NCI-H2081 treated with DMSO at 0.1 percent for 48 hours (cell line): ENCODE data around the gene JPH2.
"Not testable (repeated sequence)": the region's sequence is repeated elsewhere in the genome, so short reads cannot be mapped to it uniquely, and the experiment has no call there.

ENCODE experiments used
- DNase-seq: peaks from one replicate; lab custom pipeline; 2025; lab: John Stamatoyannopoulos, UW

Gene JPH2

DNA sequence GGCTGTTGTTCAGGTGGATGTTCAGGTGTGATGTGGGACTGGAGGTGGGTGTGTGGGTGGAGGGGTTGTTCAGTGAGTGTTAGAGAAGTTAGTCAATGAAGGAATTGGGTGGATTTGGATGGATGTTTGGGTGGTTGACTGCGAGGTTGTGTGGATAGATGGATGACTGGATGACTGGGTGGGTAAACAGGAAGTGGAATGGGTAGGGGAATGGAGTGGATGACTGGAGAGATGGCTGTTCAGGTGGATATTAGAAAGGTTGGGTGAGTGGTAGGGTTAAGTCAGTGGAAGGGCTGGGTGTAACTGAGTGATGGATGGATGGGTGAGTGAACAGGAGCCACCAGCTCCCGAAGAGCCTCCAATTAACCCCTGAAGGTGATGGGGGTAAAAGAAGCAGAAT lies 27.9 kb downstream of the JPH2 start:
- no peak for DNase-seq

DNA sequence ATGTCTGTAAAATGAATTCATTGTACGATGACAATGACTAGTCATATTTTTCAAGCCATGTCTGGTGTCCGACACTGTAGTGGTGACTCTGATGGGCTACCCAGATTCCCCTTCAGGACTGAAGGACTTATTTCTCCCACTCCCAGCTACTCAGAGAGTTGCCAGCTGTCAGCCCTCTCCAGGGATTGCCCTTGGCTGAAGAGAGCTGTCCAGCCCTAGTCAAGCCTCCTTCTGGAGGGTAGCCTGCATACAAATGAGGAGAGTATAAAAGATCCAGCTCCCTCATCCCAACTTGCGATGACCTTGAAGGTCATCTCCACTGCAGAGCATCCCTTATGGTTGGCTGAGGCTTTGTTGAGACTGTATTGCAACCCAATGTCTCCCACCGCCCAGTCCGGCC lies 29.9 kb downstream of the JPH2 start:
- DNase-seq = no peak

DNA sequence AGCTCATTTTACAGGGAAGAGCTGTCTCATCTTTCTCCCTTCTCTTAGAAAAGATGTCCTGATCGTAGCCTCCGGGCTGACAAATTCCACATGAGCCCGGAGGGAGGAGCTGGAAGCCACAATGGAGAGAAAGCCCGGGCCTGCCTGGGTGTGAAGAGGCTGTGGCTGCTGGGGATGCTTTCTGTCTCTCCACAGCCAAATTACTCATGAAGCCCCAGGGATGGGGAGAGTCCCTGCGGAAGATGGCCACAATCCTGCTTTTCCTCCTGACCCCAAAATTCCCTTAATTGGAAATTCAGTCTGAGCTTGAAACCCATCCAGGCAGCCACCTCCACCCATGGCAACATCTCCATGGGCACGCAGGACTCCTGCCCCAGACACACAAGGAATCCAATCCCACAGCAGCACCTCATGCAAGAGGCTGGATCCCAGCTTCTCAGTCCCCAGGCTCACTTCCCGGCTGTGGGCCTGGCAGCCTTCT lies 32.4 kb downstream of the JPH2 start:
- DNase-seq = no peak

DNA sequence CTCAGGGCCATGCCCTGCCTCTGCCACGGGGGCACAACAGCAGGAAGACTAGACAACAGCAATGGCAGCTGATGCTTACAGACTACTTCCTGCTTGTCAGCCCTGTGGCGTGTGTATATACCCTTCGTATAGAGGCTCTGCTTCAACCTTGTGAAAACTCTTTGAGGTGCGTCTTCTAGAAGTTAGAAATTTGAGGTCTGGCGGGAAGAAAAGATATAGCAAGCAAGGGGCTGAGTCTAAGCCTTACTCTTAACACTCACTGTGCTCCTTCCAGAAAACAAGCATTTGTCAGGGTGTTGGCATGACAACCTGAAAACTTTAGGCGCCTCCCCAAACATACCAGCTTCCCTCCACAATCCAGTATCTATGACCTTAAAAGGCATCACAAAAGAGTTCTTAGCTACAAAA lies 33.3 kb downstream of the JPH2 start:
- no peak for DNase-seq

DNA sequence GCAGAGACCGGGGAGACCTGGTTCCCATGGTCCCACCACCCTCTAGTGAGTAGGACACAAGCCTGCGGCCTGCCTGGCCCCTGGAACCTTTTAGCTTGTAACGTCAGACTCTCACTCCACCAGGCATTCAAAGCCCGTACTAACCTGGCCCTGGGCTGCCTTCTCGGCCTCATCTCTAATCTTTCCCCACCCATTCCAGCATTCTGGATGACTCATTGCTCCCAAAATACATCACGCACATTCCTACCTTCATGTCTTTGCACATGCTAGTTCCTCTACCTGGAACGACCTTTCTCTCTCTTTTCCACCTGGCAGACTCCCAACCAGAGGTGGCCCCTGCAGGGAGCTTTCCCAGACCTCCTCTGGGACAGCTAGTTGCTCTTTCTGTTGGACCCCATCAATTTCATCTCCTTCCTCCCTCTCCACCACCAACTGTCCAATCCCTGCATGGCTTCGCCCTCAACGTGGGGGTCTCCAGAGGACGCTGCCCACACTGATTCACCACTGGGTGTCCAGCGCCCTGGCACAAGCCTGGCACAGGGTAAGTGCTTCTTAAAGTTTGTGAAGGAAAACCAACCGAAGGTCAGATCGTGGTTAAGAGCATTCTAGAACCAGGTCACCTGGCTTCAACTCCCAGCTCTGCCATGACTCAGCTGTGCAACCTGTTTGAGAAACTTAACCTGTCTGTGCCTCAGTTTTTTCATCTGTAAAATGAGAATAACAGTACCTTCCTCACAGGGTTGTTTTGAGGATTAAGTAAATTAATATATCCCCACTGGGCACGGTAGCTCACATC lies 35.2 kb downstream of the JPH2 start:
- no peak for DNase-seq

DNA sequence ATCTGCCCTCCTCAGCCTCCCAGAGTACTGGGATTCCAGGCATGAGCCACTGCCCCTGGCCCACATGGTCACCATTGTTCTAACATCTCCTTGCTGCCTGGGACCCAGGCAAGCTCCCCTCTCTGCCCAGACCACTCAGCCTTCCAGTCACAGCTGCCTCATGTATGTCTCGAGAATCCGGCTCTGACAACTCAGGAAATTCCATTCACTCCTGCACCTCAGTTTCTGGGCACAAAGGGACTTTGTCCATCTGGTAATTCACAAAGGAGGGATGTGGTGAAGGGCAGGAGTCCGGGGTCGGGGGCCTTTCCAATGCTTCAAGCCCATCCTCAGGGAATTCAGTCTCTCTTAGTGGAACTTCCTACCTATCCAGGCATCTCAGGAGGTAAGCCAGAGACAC lies 40.7 kb downstream of the JPH2 start:
- DNase-seq = no peak

DNA sequence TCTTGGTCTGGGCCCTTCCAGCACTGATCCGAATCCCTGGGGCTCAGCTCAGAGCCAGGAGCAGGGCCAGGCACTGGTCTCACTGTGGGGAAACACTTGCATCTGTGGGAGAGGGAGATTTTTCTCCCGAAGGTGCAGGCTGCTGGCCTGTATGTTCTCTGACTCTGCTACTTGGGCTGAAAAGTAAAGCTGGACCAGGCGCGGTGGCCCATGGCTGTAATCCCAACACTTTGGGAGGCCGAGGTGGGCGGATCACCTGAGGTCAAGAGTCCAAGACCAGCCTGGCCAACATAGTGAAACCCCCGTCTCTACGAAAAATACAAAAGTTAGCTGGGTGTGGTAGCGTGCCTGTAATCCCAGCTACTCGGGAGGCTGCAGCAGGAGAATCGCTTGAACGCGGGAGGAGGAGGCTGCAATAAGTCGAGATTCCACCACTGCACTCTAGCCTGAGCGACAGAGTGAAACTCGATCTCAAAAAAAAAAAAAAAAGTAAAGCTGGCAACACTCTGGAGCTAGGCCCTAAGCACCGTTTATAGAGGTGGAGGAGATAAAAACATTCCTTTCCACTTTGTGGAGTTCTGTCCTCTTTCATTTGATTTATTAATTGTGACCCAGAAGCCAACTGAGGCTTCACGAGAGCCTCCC lies 41.7 kb downstream of the JPH2 start:
- no peak for DNase-seq

DNA sequence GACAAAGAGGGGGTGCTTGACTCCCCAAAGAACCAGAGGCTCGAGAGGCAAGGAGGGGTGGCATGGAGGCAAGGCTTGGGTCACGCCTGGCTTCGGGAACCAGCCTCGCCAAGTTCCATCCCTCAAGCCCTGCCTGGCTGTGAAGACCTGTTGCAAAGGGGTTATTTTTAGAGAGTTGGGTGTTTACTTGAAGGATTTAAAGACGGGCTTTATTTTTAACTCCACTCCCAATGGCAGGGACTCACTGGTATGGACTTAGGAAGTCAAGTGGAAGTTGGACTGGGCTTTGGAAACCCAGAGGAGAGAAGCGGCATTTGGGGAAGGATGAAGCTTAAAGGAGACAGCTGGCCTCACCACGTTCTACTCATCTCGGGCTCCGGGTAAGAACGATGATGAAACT lies 43.1 kb downstream of the JPH2 start:
- DNase-seq = no peak

DNA sequence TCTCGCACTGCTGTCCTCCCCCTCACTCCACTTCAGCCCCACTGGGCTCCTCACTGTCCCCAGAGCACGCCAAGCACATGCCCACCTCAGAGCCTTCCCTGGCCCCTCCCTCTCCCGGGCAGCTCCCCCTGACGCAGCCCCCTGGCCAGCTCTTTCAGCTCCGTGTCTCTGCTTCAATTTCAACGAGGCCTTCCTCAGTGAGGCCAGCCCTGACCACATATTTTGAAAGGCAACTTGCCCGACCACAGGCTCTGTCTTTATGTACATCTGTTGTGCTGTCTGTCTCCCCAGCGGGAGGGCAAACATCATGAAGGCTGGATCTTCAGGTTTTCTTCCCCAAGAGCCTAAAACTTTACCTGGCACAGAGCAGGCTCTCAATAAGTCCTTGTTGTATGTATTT lies 44.6 kb downstream of the JPH2 start:
- DNase-seq = no peak

DNA sequence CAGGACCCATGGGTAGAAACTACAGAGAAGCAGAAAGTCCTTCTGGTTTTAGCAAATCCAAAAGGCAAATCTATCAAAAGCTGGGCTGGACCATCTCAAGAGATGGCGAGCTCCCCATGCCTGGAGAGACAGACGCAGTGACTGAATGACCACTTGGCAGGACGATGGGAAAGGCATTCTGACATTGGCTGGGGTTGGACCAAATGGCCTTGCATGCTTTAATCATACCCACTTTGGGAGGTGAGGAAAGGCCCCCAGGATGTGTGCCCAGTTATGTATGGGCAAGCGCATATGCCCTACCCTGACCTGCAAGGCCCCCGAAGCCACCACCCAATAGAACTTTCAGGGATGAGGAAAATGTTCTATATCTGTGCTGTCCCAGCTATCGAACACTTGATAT lies 45.1 kb downstream of the JPH2 start:
- no peak for DNase-seq

DNA sequence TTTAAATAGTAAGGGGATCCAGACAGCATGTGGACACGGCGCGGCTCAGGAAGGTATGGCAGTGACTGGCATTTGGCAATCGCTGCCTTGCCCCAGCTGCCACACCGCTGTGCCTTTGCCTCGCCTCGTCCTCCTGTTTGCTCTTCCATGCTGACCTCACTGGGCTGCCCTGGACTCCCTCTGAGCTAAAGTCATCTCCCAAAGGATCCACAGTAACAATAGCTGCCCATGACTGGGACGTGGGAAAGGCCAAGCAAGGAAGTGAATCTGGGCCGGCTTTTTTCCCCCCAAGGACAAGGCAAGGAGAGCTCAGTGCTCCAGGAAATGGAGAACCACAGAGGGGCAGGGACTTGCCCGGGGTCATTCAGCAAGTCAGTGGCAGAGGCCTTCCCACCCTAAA lies 48.1 kb downstream of the JPH2 start:
- DNase-seq = no peak

DNA sequence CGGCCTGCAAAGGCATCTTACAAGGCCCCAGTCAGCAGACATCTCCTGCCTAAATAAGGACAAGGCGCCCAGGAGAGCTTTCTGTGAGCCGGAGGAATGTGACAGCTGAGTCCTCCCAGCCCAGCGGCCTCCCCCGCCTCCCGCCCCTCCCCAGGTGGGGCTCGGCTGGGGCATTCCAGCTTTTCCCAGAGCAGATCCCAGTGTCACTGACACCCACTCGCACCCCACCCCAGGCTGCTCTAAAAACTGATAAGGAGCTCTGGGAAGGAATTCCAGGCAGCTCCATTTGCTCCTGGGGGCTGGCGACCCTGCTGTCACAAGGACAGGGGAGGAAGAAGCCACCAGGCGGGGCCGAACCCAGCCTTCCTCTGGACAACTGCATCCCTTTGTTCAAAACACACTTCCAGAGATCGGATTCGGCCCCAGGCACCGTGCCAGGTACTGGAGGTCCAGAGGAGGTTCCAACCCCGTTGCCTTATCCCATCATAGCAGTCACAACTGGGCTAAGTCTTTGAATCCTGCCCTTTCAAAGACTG lies 49.7 kb downstream of the JPH2 start:
- no peak for DNase-seq

DNA sequence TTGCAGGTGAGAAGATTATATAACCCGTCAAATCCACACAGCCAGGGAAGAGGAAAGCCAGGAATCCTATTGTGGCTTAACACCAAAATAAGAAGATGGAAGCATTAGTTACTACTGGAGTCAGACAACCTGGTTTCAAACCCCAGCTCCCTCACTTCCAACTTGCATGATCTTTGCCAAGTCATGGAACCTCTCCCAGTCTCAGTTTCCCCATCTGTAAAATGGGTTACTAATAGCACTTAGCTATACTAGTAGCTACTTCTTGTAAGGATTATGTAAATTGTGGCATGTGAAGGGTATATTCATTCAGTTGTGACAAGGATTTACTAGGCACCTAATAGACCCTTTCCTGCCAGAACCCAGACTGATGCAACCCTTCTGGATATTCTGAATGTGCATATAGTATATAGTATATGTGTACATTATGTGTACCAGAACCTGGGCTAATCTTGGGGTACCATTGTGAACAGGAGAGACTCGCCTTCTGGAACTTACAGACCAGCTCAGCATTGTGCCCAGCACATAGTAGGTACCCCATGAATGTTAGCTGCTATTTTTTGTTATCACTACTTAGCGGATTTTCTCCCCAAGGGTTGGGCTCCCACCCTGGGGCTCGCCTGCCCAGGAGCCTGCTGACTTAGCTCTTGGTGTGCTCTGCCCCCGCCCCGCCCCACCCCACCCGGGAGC lies 50.3 kb downstream of the JPH2 start:
- DNase-seq = no peak

DNA sequence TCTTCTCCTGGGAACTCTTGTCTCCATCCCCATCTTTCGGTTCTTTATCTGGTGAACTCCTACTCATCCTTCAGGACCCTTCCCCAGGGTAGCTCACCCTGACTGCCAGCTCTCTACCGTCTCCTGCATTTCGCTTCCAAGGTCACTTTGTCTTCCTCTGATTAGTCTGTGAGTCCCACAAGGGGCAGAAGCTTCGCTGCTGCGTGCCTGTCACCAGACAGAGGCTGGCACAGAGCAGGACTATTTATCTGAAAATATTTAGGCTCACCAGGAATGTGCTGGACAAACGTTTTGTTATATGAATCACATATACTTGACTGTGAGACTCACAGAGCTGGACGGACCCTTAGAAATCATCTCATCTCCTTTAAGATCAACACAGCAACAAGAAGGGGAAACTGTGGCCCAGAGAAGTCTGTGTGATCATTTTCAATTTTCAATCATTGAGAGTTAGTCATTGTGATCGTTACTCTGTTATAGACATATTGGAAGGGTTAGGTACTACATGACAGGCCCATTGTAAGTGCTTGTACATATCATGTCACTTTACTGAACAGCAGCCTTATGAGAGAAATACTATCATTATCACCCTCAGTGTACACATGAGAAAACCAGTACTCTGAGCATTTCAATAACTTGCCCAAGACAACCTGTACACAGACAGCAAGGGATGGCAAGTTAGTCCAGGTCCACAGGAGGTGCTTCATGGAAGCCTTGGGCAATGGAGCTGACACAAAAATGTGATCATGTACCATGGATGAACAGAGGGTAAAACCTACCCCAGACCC lies 51.4 kb downstream of the JPH2 start:
- no peak for DNase-seq

DNA sequence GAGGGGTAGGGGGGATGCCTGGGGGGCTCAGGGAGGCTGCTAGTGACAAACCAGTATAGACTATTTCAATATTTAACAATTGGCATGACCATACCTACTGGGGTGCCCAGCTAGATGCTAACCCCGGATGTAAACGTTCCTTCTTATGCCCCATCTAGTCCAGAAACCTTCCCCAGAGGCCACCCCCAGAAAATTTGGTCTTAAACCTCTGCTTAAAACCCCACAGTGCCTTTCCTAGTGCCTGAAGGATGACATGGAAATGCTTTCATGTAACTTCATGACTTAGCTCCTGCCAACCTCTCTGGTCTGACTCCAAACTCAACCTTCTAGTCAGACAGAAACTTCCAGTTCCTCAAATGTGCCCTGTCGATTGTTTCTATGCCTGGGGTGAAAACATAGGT lies 52.0 kb downstream of the JPH2 start:
- no peak for DNase-seq

DNA sequence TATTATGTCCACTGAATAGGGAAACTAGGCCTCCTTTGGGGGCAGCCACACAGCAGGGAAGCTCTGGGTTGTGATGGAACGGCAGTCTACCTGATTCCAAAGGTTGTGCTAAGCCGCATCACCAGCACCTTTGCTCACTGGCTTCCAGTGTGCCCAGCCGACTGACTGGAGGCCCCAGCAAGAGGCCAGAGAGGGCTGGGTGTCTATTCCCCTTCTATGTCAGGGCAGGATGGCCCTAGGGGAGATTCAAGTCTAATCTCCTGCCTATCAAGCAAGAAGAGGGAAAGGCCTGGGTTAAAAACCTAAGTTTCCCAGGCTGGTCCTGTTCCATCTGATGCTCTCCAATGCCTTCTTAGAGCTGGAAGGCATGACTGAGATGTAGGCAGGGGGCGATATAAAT lies 53.6 kb downstream of the JPH2 start:
- DNase-seq = no peak

DNA sequence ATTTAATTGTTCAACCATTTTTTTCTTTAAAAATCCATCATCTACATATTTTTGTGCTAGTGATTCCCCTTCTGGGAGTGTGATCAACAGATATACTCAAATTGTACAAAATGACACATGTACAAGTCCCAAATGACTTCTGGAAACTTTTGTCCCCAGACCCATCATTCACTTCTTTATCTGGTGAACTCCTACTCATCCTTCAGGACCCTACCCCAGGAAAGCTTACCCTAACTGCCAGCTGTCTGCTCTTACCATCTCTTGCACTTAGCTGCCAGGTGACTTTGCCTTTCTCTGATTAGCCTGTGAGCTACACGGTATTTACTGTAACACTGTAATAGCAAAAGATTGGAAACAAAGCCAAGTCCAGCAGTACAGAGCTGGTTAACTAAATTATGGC lies 55.3 kb downstream of the JPH2 start:
- no peak for DNase-seq

DNA sequence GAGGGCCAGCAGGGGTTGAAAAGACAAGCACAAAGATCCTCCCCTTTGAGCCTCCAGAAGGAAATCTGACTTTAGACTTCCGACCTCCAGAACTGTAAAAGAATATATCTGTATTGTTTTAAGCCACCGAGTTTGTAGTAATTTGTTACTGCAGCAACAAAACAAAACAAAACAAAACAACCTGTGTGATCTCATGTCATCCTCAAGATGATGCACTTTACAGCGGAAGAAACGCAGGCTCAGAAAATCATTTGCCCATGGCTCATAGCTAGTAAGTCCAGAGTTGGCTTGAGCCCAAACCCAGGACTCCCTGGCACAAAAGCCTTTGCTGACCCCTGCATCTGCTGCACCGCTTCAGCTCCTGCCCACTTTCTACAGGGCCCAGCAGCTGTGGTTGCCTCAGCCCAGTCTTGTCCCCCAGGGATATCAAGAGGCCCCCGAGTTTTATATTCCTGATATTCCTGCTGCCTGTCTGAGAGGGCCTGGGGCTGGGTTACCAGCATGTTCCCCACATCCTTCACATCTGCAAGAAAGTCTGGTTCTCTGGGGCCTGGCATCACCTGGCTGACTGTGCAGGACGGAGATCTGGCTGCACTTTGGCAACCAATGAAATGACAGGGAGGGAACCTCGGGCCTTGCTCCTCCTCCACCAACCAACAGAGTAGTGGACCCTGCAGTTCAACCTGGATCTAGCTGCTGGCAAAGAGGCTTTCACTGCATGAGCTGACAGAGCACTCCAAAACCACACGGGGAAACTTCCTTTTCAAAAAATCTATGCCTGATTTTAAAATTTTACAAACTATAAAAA lies 56.9 kb downstream of the JPH2 start:
- DNase-seq = no peak

DNA sequence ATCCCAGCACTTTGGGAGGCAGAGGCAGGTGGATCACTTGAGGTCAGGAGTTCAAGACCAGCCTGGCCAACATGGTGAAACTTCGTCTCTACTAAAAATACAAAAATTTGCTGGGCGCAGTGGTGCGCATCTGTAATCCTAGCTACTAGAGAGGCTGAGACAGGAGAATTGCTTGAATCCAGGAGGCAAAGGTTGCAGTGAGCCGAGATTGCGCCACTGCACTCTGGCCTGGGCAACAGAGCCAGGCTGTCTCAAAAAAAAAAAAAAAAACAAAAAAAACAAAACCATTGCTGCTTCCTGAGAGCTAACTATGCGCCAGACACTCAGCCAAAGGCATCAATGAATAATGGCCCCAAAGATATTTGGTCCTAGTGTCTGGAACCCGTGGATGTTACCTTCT lies 57.7 kb downstream of the JPH2 start:
- DNase-seq = not testable (repeated sequence)

DNA sequence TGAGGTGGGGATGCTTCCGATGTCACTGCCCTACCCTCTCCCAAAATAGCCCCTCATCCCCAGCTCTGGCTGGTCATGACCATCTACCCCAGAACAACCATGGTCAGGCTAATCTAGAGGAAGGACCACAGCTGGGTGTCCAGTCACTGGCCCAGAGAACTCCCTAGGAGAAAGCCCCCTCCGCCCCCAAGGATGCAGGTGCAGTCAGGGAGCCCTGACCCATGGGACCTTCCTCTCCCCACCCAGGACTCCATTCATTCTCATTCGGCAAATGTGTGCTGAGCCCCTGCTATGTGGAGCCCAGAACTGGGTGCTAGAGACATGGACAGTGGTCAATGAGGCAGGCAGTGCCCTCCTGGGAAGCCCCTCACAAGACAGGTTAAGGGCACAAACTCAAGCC lies 60.5 kb downstream of the JPH2 start:
- no peak for DNase-seq
